ENCODE measurements around the gene PSMA2. TPM values are rescaled to one million over a fixed set of nuclear protein-coding genes. Genes with fewer than 3 reads are reported as not detected.

The PSMA2 gene
- total and polyA plus RNA-seq, 2 donors (not counting 3 experiments of a cell fraction or from before 2014, with no cell fraction given) = 107 to 118 TPM

GRCh38 chr7:42972699-42973500 is 40.9 kb upstream of the PSMA2 start:
- no peaks in the 10 kb centered on the region for H4K20me1 ChIP-seq (replicated peaks; ENCODE audit: control insufficient read depth, extremely low read depth, insufficient read depth, low read length)
- dilution Hi-C loops (cut with MboI; ENCODE audit: extremely low pct_ligation_motif_present, low sequenced_read_pairs) (no loop called here), intact Hi-C loops (cut with micrococcal nuclease) (loop anchor here (2.0 kb wide), 1 partner anchor 40 kb away; the partner anchor contains the start of genes MRPL32 and PSMA2)
- no peaks in the 10 kb centered on the region for H3K79me2 ChIP-seq (ENCODE audit: control insufficient read depth, insufficient read depth, low read length)
- CTCF ChIA-PET = interaction anchor here (0.9 to 3.0 kb wide), 6 partner anchors 9 to 727 kb away, joined by 3 to 16 read pairs (median 4); no protein-coding TSS in a partner anchor
- no peak overlapping the region for H3K9ac ChIP-seq (replicated peaks; ENCODE audit: extremely low read depth, insufficient read depth, low read length)
- POLR2A ChIA-PET = interaction anchor here (1.1 kb wide), 1 partner anchor 41 kb away, joined by 3 read pairs; the partner anchor contains the start of genes MRPL32 and PSMA2
- H3K36me3 ChIP-seq (ENCODE audit: control insufficient read depth in 2 of 2, extremely low read depth in 1 of 2, insufficient read depth in 2 of 2, low read length in 2 of 2) = no peaks in the 10 kb centered on the region
- peak; percentile 92 for DNase-seq (ENCODE audit: low read depth, low spot score)
- H3K4me1 ChIP-seq (ENCODE audit: control insufficient read depth, extremely low read depth, insufficient read depth, low read length) = peaks cover 18% of the 10 kb centered on the region
- H3K4me3 ChIP-seq (replicated peaks in 1 of 3; ENCODE audit: insufficient read depth in 1 of 3, low read depth in 1 of 3, low read length in 3 of 3) = peak overlapping the region in 1 of 3 experiments; percentile 2
- peak overlapping the region; percentile 55 for H3K4me2 ChIP-seq (ENCODE audit: insufficient read depth, low read length)
- no peaks in the 10 kb centered on the region for H3K9me1 ChIP-seq (replicated peaks; ENCODE audit: control insufficient read depth, extremely low read depth, insufficient read depth, low read length)
- H2AFZ ChIP-seq (ENCODE audit: low read depth, low read length) = peak overlapping the region; percentile 70
- FAIRE-seq = peak; percentile 94
- no TSS peak for BruUV-seq (replicated peaks)
- H3K27ac ChIP-seq (ENCODE audit: insufficient read depth, low read depth, low read length) = peak overlapping the region; percentile 3
- no peaks in the 10 kb centered on the region for H3K9me3 ChIP-seq (replicated peaks; ENCODE audit: control insufficient read depth, insufficient read depth, low read length)
- TF ChIP-seq MYC (IDR thresholded peaks at IDR 0.05; ENCODE audit: low read depth, low read length) (no peak), FOS (IDR thresholded peaks at IDR 0.05; ENCODE audit: borderline replicate concordance, insufficient read depth, low read length) (peak; percentile 93), GATA2 (IDR thresholded peaks at IDR 0.05; ENCODE audit: insufficient read depth, insufficient read length, low read depth, low read length) (peak; percentile 63), MAX (IDR thresholded peaks at IDR 0.05; ENCODE audit: insufficient read depth, insufficient read length) (peak; percentile 13), JUN (IDR thresholded peaks at IDR 0.05; ENCODE audit: borderline replicate concordance, insufficient read depth, insufficient read length, low read depth) (peak; percentile 15), EZH2 (IDR thresholded peaks at IDR 0.05; ENCODE audit: borderline replicate concordance, low read depth, low read length, severe bottlenecking) (no peak), CTCF (IDR thresholded peaks at IDR 0.05; ENCODE audit: extremely low read depth in 1 of 2, insufficient read depth in 1 of 2, low read depth in 1 of 2, low read length in 2 of 2) (no peak), POLR2A (IDR thresholded peaks at IDR 0.05; ENCODE audit: low read depth, low read length) (no peak), POLR2AphosphoS5 (IDR thresholded peaks at IDR 0.05; ENCODE audit: insufficient read depth, low read depth, low read length) (peak; percentile 57)
- H3K27me3 ChIP-seq (ENCODE audit: control insufficient read depth in 2 of 2, insufficient read depth in 2 of 2, low read length in 2 of 2) = no peaks in the 10 kb centered on the region
